Astrocyte of the cerebellum (primary cell): ENCODE measurements around the gene HAX1.
"Not testable (repeated sequence)": the region's sequence is repeated elsewhere in the genome, so short reads cannot be mapped to it uniquely, and the experiment has no call there.

Source experiments
- DNase-seq: peaks from one replicate; pipeline ENCODE4 v3.0.0-alpha.2; 2011; ENCODE audit warnings: low read depth
- H3K4me3 ChIP-seq: 2 replicates; pipeline ENCODE4 v1.5.1; 2011; ENCODE audit warnings: mild to moderate bottlenecking, low read depth, low read length, moderate library complexity
- CTCF ChIP-seq: IDR thresholded peaks from 2 replicates; pipeline ENCODE4 v1.5.1; 2012; ENCODE audit warnings: low read length, low read depth, moderate library complexity, mild to moderate bottlenecking; ENCODE audit errors: missing control alignments
- in situ Hi-C: cut with HindIII; loops from 2 replicates; pipeline ENCODE4 v1.10.0; 2017; ENCODE audit warnings: low sequenced_read_pairs

The HAX1 gene

GRCh38 chr1:154272217-154272998 lies at the start of gene HAX1:
TSS of gene HAX1 (plus strand) at chr1:154272629. CDS start at chr1:154272724, 95 bp downstream.
- TF ChIP-seq CTCF = peak; percentile 75
- peak within 1 kb of the TSS; percentile 99 for H3K4me3 ChIP-seq
- DNase-seq = peak; percentile 92
- in situ Hi-C loops = no loop called here

- no peak for DNase-seq
- TF ChIP-seq CTCF = no peak
- peak overlapping the region; percentile 88 for H3K4me3 ChIP-seq
- in situ Hi-C loops = no loop called here
Measured at GRCh38 chr1:154222918-154223317, 49.5 kb upstream of the HAX1 start.

GRCh38 chr1:154223621-154224020 lies 48.8 kb upstream of the HAX1 start:
- in situ Hi-C loops = no loop called here
- no peak overlapping the region for H3K4me3 ChIP-seq
- TF ChIP-seq CTCF = no peak
- no peak for DNase-seq

- in situ Hi-C loops = no loop called here
- no peak overlapping the region for H3K4me3 ChIP-seq
Measured at GRCh38 chr1:154225370-154225769, 47.1 kb upstream of the HAX1 start.

GRCh38 chr1:154231112-154231511 lies 41.3 kb upstream of the HAX1 start:
- H3K4me3 ChIP-seq, DNase-seq, in situ Hi-C loops: not testable (repeated sequence)

More at GRCh38 chr1:154225370-154225769, 47.1 kb upstream of the HAX1 start:
- no peak for DNase-seq
- TF ChIP-seq CTCF = no peak

- H3K4me3 ChIP-seq, DNase-seq, in situ Hi-C loops: not testable (repeated sequence)
Measured at GRCh38 chr1:154233127-154233526, 39.3 kb upstream of the HAX1 start.

- TF ChIP-seq CTCF = no peak
- H3K4me3 ChIP-seq = no peak overlapping the region
- in situ Hi-C loops = no loop called here
- no peak for DNase-seq
Measured at GRCh38 chr1:154236855-154237254, 35.6 kb upstream of the HAX1 start.
